GM18909 (cell line): ENCODE data around the gene AADACL4.
"Not testable (repeated sequence)": the region's sequence is repeated elsewhere in the genome, so short reads cannot be mapped to it uniquely, and the experiment has no call there.

Source experiments
- ATAC-seq: cut with Tn5 transposase; IDR thresholded peaks from one replicate; pipeline ENCODE4 v1.9.1; 2021; ENCODE audit warnings: mild to moderate bottlenecking; ENCODE audit not compliant: unreplicated experiment, poor library complexity

Gene AADACL4

GRCh38 chr1:12706061-12706460 is 62.2 kb downstream of the AADACL4 start:
- ATAC-seq, result no peak

- no peak for ATAC-seq
These were observed 64.7 kb downstream of the AADACL4 start for GRCh38 chr1:12708396-12709090.

- no peak for ATAC-seq
These were observed 65.2 kb downstream of the AADACL4 start for GRCh38 chr1:12709091-12709491.

GRCh38 chr1:12709696-12710095 is 65.8 kb downstream of the AADACL4 start:
- ATAC-seq, result no peak

GRCh38 chr1:12711536-12711935 is 67.7 kb downstream of the AADACL4 start:
- ATAC-seq, result no peak

- ATAC-seq, result no peak
These were observed 68.2 kb downstream of the AADACL4 start for GRCh38 chr1:12712076-12712475.

GRCh38 chr1:12712929-12713328 is 69.0 kb downstream of the AADACL4 start:
- no peak for ATAC-seq

- not testable (repeated sequence) for ATAC-seq
These were observed 69.8 kb downstream of the AADACL4 start for GRCh38 chr1:12713651-12714050.

GRCh38 chr1:12714710-12715475 is 71.0 kb downstream of the AADACL4 start:
- ATAC-seq, result no peak

GRCh38 chr1:12715896-12716437 is 72.1 kb downstream of the AADACL4 start, which contains the start of gene AADACL3:
AADACL3 (plus strand) TSS chr1:12716110; CDS start chr1:12716177, 67 bp downstream.
- ATAC-seq, result no peak
